ENCODE data around the gene ABCB11. TPM values are rescaled to one million over a fixed set of nuclear protein-coding genes. Genes with fewer than 3 reads are reported as not detected.

ABCB11 gene
- polyA plus RNA-seq, 1 donor, result 5.3 TPM

DNA sequence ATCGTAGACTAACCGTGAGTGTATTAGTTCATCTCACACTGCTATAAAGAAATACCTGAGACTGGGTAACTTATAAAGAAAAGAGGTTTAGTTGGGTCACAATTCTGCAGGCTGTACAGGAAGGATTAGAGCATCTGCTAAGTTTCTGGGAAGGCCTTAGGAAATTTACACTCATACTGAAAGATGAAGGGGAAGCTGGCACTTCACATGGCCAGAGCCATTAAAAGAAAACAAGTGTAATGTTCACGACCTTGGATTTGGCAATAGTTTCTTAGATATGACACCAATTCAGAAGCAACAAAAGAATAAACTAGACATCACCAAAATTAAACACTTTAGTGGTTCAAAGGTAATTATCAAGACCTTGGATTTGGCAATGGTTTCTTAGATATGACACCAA lies 23.8 kb downstream of the ABCB11 start:
- no CpG with 5 or more reads among the region's 3 CpGs for WGBS (ENCODE audit: insufficient coverage, low lambda C conversion rate)
- H3K36me3 ChIP-seq (ENCODE audit: control insufficient read depth, insufficient read depth, low read length), result no peaks in the 10 kb centered on the region
- peaks cover 13% of the 10 kb centered on the region for H3K4me1 ChIP-seq (ENCODE audit: control insufficient read depth, insufficient read depth, low read length)
- no peaks in the 10 kb centered on the region for H3K9me3 ChIP-seq (ENCODE audit: control insufficient read depth, low read depth, low read length)
- DNase-seq, result no peak
- H3K27me3 ChIP-seq (ENCODE audit: control insufficient read depth, insufficient read depth, low read length), result no peaks in the 10 kb centered on the region
- H3K4me3 ChIP-seq (ENCODE audit: low read length), result no peak overlapping the region
- no peak overlapping the region for H3K27ac ChIP-seq (ENCODE audit: low read length)

DNA sequence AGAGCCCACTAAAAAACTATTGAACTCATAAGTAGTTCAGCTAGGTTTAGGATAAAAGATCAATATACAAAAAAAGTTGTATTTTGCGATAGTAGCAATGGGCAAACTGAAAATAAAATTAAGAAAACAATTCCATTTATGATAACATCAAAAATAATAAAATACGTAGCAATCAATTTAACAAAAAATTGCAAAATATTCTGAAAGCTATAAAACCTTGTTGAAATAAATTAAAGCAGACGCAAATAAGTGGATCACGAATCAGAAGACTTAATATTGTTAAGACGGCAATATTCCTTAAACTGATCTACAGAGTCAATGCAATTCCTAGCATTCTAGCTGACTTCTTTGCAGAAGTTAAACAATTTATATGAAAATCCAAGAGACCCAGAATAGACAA lies 24.5 kb downstream of the ABCB11 start:
- Histone ChIP-seq H3K4me1 (ENCODE audit: control insufficient read depth, insufficient read depth, low read length) (peaks cover 10% of the 10 kb centered on the region), H3K9me3 (ENCODE audit: control insufficient read depth, low read depth, low read length) (no peaks in the 10 kb centered on the region), H3K36me3 (ENCODE audit: control insufficient read depth, insufficient read depth, low read length) (no peaks in the 10 kb centered on the region), H3K4me3 (ENCODE audit: low read length) (no peak overlapping the region), H3K27ac (ENCODE audit: low read length) (no peak overlapping the region), H3K27me3 (ENCODE audit: control insufficient read depth, insufficient read depth, low read length) (no peaks in the 10 kb centered on the region)
- 97% methylated on average over 5 of the region's 5 CpGs for WGBS (ENCODE audit: insufficient coverage, low lambda C conversion rate)
- no peak for DNase-seq

DNA sequence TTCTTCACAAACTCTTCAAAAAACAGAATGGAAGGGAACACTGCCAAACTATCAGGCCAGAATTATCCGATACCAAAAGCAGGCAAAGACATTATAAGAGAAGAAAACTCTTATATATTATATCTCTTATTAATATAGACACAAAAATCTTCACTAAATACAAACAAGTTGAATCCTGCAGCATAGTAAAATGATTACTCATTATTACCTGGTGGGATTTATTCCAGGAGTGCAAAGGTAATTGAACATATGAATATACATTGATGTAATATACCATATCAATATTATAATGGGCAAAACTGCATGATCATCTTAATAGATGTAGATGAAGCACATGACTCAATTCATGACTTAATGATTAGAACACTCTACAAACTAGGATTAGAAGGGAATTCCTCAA lies 25.1 kb downstream of the ABCB11 start:
- 100% methylated on average over 1 of the region's 1 CpG for WGBS (ENCODE audit: insufficient coverage, low lambda C conversion rate)
- no peak overlapping the region for H3K27ac ChIP-seq (ENCODE audit: low read length)
- H3K4me1 ChIP-seq (ENCODE audit: control insufficient read depth, insufficient read depth, low read length), result peaks cover 7% of the 10 kb centered on the region
- no peaks in the 10 kb centered on the region for H3K27me3 ChIP-seq (ENCODE audit: control insufficient read depth, insufficient read depth, low read length)
- no peaks in the 10 kb centered on the region for H3K9me3 ChIP-seq (ENCODE audit: control insufficient read depth, low read depth, low read length)
- no peak overlapping the region for H3K4me3 ChIP-seq (ENCODE audit: low read length)
- no peaks in the 10 kb centered on the region for H3K36me3 ChIP-seq (ENCODE audit: control insufficient read depth, insufficient read depth, low read length)
- DNase-seq, result no peak

DNA sequence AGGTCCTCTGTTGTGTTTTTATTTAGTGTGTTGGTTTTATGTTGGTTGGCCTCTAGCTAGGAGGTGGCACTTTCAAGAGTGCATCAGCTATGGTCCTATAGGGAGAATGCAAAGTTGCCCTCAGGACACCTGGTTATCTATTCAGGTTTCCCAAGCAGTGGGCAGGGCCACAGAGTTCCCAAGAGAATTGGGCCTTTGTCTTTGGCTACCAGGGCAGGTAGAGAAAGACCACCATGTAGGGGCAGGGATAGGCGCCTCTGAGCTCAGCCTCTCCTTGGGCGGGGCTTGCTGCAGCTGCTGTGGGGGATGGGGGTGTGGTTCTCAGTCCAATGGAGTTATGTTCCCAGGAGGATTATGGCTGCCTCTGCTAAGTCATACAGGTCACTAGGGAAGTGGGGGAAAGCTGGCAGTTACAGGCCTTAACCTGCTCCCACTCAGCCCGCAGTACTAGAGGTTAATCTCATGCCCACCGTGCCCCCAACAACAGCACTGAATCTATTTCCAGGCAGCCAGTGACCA lies 26.0 kb downstream of the ABCB11 start:
- Histone ChIP-seq H3K9me3 (ENCODE audit: control insufficient read depth, low read depth, low read length) (no peaks in the 10 kb centered on the region), H3K4me3 (ENCODE audit: low read length) (no peak overlapping the region), H3K27me3 (ENCODE audit: control insufficient read depth, insufficient read depth, low read length) (no peaks in the 10 kb centered on the region), H3K4me1 (ENCODE audit: control insufficient read depth, insufficient read depth, low read length) (peaks cover 3% of the 10 kb centered on the region), H3K27ac (ENCODE audit: low read length) (no peak overlapping the region), H3K36me3 (ENCODE audit: control insufficient read depth, insufficient read depth, low read length) (no peaks in the 10 kb centered on the region)
- no peak for DNase-seq
- WGBS (ENCODE audit: insufficient coverage, low lambda C conversion rate), result no CpG with 5 or more reads among the region's 4 CpGs

DNA sequence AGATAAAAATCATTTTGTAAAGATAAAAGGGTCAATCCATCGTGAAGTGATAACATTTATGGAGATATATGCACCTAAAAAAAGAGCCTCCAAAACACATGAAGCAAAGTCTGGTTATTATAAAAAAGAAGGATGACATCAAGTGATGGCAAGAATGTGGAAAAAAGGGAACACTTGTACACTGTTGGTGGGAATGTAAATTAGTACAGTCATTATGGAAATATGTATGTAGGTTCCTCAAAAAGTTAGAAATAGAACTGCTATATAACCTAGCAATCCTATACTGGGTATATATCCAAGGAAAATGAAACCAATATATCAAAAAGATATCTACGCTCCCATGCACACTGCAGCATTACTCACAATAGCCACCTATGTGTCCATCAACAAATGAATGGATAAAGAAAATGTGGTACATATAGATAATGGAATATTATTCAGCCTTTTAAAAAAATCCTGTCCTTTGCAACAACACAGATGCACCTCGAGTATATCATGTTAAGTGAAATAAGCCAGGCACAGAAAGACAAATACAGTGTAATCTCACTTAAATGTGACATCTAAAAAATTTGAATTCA lies 28.9 kb downstream of the ABCB11 start:
- no peak overlapping the region for H3K27ac ChIP-seq (ENCODE audit: low read length)
- H3K4me3 ChIP-seq (ENCODE audit: low read length), result no peak overlapping the region
- H3K4me1 ChIP-seq (ENCODE audit: control insufficient read depth, insufficient read depth, low read length), result peaks cover 15% of the 10 kb centered on the region
- no peaks in the 10 kb centered on the region for H3K36me3 ChIP-seq (ENCODE audit: control insufficient read depth, insufficient read depth, low read length)
- WGBS (ENCODE audit: insufficient coverage, low lambda C conversion rate), result no CpG with 5 or more reads among the region's 3 CpGs
- DNase-seq, result no peak
- H3K9me3 ChIP-seq (ENCODE audit: control insufficient read depth, low read depth, low read length), result no peaks in the 10 kb centered on the region
- H3K27me3 ChIP-seq (ENCODE audit: control insufficient read depth, insufficient read depth, low read length), result no peaks in the 10 kb centered on the region

DNA sequence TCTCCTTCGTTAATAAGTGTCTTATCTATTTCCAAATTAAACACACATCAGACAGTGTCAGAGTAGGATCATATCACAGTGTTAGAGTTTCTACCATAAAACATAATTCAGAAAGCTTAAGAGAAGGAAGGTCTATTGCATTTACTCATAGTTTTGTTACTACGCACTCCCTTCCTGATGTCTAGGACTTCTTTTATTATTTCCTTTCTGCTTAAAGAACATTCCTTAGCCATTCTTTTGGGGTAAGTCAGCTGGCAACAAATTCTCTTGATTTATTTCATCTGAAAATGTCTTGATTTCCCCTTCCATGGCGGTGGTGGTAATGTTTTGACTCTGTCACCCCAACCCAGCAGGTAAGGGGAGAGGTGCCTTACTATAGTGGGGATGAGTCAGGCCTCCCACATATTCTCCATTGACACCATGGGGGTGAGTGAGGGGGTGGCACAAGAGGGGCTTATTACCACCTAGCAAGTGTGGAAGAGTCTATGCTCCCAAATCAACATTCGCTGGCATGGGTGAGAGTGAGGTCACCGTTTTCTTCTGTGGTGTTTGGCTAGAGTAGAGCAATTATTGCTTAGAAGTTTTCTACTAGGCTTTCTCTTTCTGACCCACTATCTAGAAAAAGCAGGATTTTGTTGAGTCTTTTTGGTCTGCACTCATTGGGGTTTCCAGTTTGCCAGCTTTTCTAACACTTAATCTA lies 29.9 kb downstream of the ABCB11 start:
- H3K9me3 ChIP-seq (ENCODE audit: control insufficient read depth, low read depth, low read length), result no peaks in the 10 kb centered on the region
- H3K36me3 ChIP-seq (ENCODE audit: control insufficient read depth, insufficient read depth, low read length), result no peaks in the 10 kb centered on the region
- WGBS (ENCODE audit: insufficient coverage, low lambda C conversion rate), result 86% methylated on average over 1 of the region's 5 CpGs
- no peaks in the 10 kb centered on the region for H3K27me3 ChIP-seq (ENCODE audit: control insufficient read depth, insufficient read depth, low read length)
- H3K27ac ChIP-seq (ENCODE audit: low read length), result no peak overlapping the region
- no peak for DNase-seq
- no peak overlapping the region for H3K4me3 ChIP-seq (ENCODE audit: low read length)
- peaks cover 19% of the 10 kb centered on the region for H3K4me1 ChIP-seq (ENCODE audit: control insufficient read depth, insufficient read depth, low read length)

DNA sequence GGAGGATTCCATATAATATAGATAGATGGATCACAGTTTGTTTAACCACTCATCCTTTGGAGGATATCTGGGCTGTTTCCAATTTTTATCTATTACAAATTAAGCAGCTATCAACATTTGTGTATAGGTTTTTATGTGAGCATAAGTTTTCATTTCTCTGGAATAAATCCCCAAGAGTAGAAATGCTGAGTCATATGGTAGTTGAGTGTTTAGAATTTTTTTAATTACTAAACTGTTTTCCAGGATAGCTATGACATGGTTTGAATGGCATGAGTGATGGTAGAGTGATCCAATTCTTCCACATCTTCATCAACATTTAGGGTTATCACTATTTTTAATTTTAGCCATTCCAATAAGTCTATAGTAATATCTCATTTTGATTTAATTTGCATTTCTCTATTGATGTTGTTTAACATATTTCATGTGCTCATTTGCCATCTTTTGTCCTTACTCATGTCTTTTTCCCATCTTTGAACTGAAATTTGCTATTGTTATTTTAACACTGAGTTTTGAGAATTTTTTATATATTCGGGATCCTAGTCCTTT lies 31.4 kb downstream of the ABCB11 start:
- H3K36me3 ChIP-seq (ENCODE audit: control insufficient read depth, insufficient read depth, low read length), result no peaks in the 10 kb centered on the region
- H3K27ac ChIP-seq (ENCODE audit: low read length), result no peak overlapping the region
- H3K27me3 ChIP-seq (ENCODE audit: control insufficient read depth, insufficient read depth, low read length), result no peaks in the 10 kb centered on the region
- no peaks in the 10 kb centered on the region for H3K9me3 ChIP-seq (ENCODE audit: control insufficient read depth, low read depth, low read length)
- 100% methylated on average over 1 of the region's 1 CpG for WGBS (ENCODE audit: insufficient coverage, low lambda C conversion rate)
- peaks cover 21% of the 10 kb centered on the region for H3K4me1 ChIP-seq (ENCODE audit: control insufficient read depth, insufficient read depth, low read length)
- DNase-seq, result no peak
- no peak overlapping the region for H3K4me3 ChIP-seq (ENCODE audit: low read length)

DNA sequence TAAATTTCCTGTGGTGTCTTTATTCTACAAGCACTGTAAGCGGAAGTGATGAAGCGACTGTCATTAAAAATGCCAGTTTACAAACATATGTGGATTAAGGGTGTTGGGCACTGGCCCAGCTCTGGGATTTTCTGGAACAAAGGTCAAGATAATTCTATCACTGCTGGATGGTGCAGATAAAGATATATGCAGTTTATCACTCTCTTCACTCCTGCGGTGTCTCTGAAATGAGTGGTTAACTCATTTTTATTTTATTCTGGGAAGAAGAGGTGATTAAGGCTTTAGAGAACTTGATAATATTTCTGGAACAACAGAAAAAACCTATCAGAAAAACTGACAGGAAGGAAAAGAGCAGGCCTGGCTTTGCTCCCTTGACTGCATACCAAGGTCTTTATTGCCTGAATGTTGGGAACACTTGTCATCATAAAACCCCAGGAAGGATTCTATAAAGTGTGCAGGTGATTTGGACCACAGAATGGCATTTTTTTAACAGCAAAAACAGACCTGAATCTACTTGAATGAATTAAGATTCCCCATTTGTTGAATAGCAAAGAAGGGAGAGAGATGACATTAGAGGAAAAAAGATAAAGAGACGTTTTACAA lies 32.4 kb downstream of the ABCB11 start:
- Histone ChIP-seq H3K36me3 (ENCODE audit: control insufficient read depth, insufficient read depth, low read length) (no peaks in the 10 kb centered on the region), H3K27ac (ENCODE audit: low read length) (peak overlapping the region; percentile 20)
- WGBS (ENCODE audit: insufficient coverage, low lambda C conversion rate), result 90% methylated on average over 3 of the region's 4 CpGs

DNA sequence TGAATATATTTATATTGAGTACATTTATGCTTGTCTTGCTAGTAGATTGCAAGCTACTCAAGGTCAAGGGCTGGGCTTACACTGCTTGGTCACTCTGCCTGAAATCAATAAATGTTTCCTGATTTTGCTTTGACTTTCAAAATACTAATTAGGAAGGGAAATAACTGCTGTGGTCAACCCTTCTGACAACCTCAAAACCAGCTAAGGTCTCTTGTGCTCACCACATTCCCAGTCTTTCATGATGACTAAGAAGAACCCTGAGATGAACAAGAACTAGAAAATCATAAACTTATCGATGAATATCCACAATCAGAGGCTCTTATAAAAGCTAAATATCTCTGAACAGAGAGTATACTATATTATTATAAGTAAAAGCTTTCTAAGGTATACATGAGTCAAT lies 33.3 kb downstream of the ABCB11 start:
- no peak for DNase-seq
- WGBS (ENCODE audit: insufficient coverage, low lambda C conversion rate), result no CpG with 5 or more reads among the region's 1 CpG
- Histone ChIP-seq H3K4me3 (ENCODE audit: low read length) (no peak overlapping the region), H3K36me3 (ENCODE audit: control insufficient read depth, insufficient read depth, low read length) (no peaks in the 10 kb centered on the region), H3K9me3 (ENCODE audit: control insufficient read depth, low read depth, low read length) (no peaks in the 10 kb centered on the region), H3K27ac (ENCODE audit: low read length) (peak overlapping the region; percentile 10), H3K4me1 (ENCODE audit: control insufficient read depth, insufficient read depth, low read length) (peaks cover 21% of the 10 kb centered on the region), H3K27me3 (ENCODE audit: control insufficient read depth, insufficient read depth, low read length) (no peaks in the 10 kb centered on the region)

More for the DNA sequence above, 32.4 kb downstream of the ABCB11 start:
- no peaks in the 10 kb centered on the region for H3K9me3 ChIP-seq (ENCODE audit: control insufficient read depth, low read depth, low read length)
- no peak overlapping the region for H3K4me3 ChIP-seq (ENCODE audit: low read length)
- H3K4me1 ChIP-seq (ENCODE audit: control insufficient read depth, insufficient read depth, low read length), result peaks cover 21% of the 10 kb centered on the region
- no peaks in the 10 kb centered on the region for H3K27me3 ChIP-seq (ENCODE audit: control insufficient read depth, insufficient read depth, low read length)
- DNase-seq, result no peak

DNA sequence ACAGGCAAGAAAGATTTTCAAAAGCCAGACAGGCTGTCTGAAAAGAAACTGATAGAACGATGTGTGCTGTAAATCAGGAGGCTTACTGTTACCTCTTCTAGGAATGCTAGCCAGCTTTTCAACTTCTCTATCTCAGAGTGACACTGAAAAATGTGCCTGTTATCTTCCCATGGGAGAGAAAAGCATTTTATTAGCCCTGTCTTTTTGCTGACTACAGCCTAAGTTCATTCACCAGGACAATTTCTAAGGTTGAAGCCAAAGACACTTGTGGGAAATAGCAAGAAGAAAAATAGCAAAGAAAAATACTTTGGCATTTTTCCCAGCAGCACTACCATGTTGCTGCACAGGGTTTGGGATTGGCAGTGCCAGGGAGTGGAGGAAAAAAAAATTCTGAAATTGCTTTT lies 34.0 kb downstream of the ABCB11 start:
- DNase-seq, result peak; percentile 43 to 74
- H3K27me3 ChIP-seq (ENCODE audit: control insufficient read depth, insufficient read depth, low read length), result no peaks in the 10 kb centered on the region
- no peaks in the 10 kb centered on the region for H3K36me3 ChIP-seq (ENCODE audit: control insufficient read depth, insufficient read depth, low read length)
- no peak overlapping the region for H3K4me3 ChIP-seq (ENCODE audit: low read length)
- H3K27ac ChIP-seq (ENCODE audit: low read length), result peak overlapping the region; percentile 10
- H3K9me3 ChIP-seq (ENCODE audit: control insufficient read depth, low read depth, low read length), result no peaks in the 10 kb centered on the region
- peaks cover 25% of the 10 kb centered on the region for H3K4me1 ChIP-seq (ENCODE audit: control insufficient read depth, insufficient read depth, low read length)
- no CpG with 5 or more reads among the region's 1 CpG for WGBS (ENCODE audit: insufficient coverage, low lambda C conversion rate)
